ENCODE measurements around the gene TMIE. TPM values are rescaled to one million over a fixed set of nuclear protein-coding genes. Genes with fewer than 3 reads are reported as not detected.

Gene TMIE
- total and polyA plus RNA-seq, 2 of the 8 experiments (the other 6 are each of a cell fraction or from before 2014, with no cell fraction given), result 0.45 to 0.67 TPM

- Histone ChIP-seq H3K4me2 (ENCODE audit: insufficient read depth in 1 of 2, low read depth in 2 of 2, low read length in 2 of 2) (no peak overlapping the region), H4K20me1 (replicated peaks in 1 of 2; ENCODE audit: control insufficient read depth in 1 of 2, insufficient read depth in 2 of 2, low read length in 2 of 2) (peaks cover 0 to 2% of the 10 kb centered on the region in 2 experiments), H3K23ac (ENCODE audit: insufficient read length) (no peak overlapping the region), H3K14ac (ENCODE audit: insufficient read length) (no peak overlapping the region), H3K18ac (ENCODE audit: extremely low read depth, low read length) (no peak overlapping the region), H2BK15ac (ENCODE audit: low read length) (no peak overlapping the region), H3K27ac (ENCODE audit: low read depth, low read length) (no peak overlapping the region), H3K56ac (replicated peaks; ENCODE audit: insufficient read length, low read depth, low read length) (no peak overlapping the region), H3K79me2 (ENCODE audit: control insufficient read depth in 1 of 2, insufficient read depth in 2 of 2, low read length in 2 of 2) (no peaks in the 10 kb centered on the region), H3K36me3 (ENCODE audit: control insufficient read depth in 2 of 4, insufficient read depth in 4 of 4, low read length in 3 of 4) (no peaks in the 10 kb centered on the region), H3K79me1 (ENCODE audit: low read depth, low read length) (no peaks in the 10 kb centered on the region), H2BK120ac (replicated peaks; ENCODE audit: low read depth, low read length) (no peak overlapping the region), H4K5ac (ENCODE audit: insufficient read length, low read depth, low read length) (no peak overlapping the region), H3K9me3 (ENCODE audit: insufficient read depth in 2 of 2, low read depth in 1 of 2, low read length in 1 of 2) (no peaks in the 10 kb centered on the region), H2AFZ (ENCODE audit: low read length) (no peak overlapping the region), H2BK5ac (ENCODE audit: low read depth, low read length) (no peak overlapping the region), H3K4ac (replicated peaks; ENCODE audit: insufficient read length, low read depth, low read length) (no peak overlapping the region), H2BK12ac (ENCODE audit: low read depth, low read length) (no peak overlapping the region), H4K91ac (replicated peaks; ENCODE audit: insufficient read length, low read length) (no peak overlapping the region), H2BK20ac (ENCODE audit: low read length) (no peak overlapping the region), H2AK5ac (ENCODE audit: low read depth, low read length) (peak overlapping the region; percentile 39; the same call in 1 of the 2 replicates), H3K23me2 (ENCODE audit: low read depth, low read length) (no peaks in the 10 kb centered on the region), H4K8ac (ENCODE audit: extremely low read depth, insufficient read depth, low read length) (no peak overlapping the region), H3K27me3 (replicated peaks in 1 of 4; ENCODE audit: control insufficient read depth in 3 of 4, extremely low read depth in 1 of 4, insufficient read depth in 3 of 4, low read length in 3 of 4) (no peaks in the 10 kb centered on the region), H3K4me3 (ENCODE audit: extremely low read depth in 1 of 4, insufficient read depth in 2 of 4, low read depth in 3 of 4, low read length in 4 of 4) (no peak overlapping the region), H3K4me1 (replicated peaks in 1 of 4; ENCODE audit: control insufficient read depth in 3 of 4, insufficient read depth in 4 of 4, low read length in 3 of 4) (peaks cover 0 to 3% (median 0%) of the 10 kb centered on the region in 4 experiments; a peak in 1 of 7 replicates), H3K9ac (replicated peaks in 1 of 4; ENCODE audit: extremely low read depth in 1 of 4, low read depth in 3 of 4, low read length in 3 of 4) (no peak overlapping the region)
- WGBS, 2 experiments (ENCODE audit: extremely low coverage in 1 of 2, insufficient coverage in 1 of 2, insufficient read length in 1 of 2, insufficient replicate concordance in 2 of 2, low coverage in 1 of 2, low lambda C conversion rate in 2 of 2, missing lambda C conversion rate in 1 of 2), result 97% methylated on average over 9 of the region's 9 CpGs; no CpG with 5 or more reads in 1 of the 2 experiments
- DNase-seq (ENCODE audit: low read depth in 1 of 2, low spot score in 2 of 2), result no peak
- CTCF ChIA-PET (ENCODE audit: partially characterized antibody), result interaction anchor here (0.9 to 10.3 kb wide), 9 partner anchors 10 to 199 kb away, joined by 3 to 64 read pairs (median 11); partner anchors contain the start of gene ALS2CL
- no peak for FAIRE-seq
- POLR2A ChIA-PET (ENCODE audit: partially characterized antibody), result interaction anchor here (1.2 kb wide), 1 partner anchor 14 kb away, joined by 3 read pairs; no protein-coding TSS in a partner anchor
- no peak for TF ChIP-seq KDM5A (IDR thresholded peaks at IDR 0.05; ENCODE audit: low read length)
- no peak for TF ChIP-seq CHD2 (IDR thresholded peaks at IDR 0.05; ENCODE audit: low read length)
Observed at GRCh38 chr3:46685446-46685845, 15.7 kb upstream of the TMIE start.
